ENCODE data around the gene SLX4.

GRCh38 chr16:3623642-3624041 lies 12.2 kb upstream of the SLX4 start:
- TF ChIP-seq SIN3A (IDR thresholded peaks at IDR 0.05; ENCODE audit: borderline replicate concordance, insufficient read depth, low read depth, low read length) (no peak), REST (IDR thresholded peaks at IDR 0.05; ENCODE audit: insufficient read depth in 1 of 2, low read depth in 2 of 2, low read length in 1 of 2) (no peak)
- TF ChIP-seq, protein P1, sequence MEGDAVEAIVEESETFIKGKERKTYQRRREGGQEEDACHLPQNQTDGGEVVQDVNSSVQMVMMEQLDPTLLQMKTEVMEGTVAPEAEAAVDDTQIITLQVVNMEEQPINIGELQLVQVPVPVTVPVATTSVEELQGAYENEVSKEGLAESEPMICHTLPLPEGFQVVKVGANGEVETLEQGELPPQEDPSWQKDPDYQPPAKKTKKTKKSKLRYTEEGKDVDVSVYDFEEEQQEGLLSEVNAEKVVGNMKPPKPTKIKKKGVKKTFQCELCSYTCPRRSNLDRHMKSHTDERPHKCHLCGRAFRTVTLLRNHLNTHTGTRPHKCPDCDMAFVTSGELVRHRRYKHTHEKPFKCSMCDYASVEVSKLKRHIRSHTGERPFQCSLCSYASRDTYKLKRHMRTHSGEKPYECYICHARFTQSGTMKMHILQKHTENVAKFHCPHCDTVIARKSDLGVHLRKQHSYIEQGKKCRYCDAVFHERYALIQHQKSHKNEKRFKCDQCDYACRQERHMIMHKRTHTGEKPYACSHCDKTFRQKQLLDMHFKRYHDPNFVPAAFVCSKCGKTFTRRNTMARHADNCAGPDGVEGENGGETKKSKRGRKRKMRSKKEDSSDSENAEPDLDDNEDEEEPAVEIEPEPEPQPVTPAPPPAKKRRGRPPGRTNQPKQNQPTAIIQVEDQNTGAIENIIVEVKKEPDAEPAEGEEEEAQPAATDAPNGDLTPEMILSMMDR (IDR thresholded peaks at IDR 0.05), result no peak
